Large intestine (tissue), 3 donors: ENCODE results near the gene GFRA1. TPM values are rescaled to one million over a fixed set of nuclear protein-coding genes. Genes with fewer than 3 reads are reported as not detected.

ENCODE experiments used
- DNase-seq, 2 donors: peaks; one replicate each; pipeline versions ENCODE4 v3.0.0 to v3.0.0-alpha.2; 2013
- H3K27ac ChIP-seq: one replicate; pipeline ENCODE4 v1.5.1; 2013; ENCODE audit warnings: low read length
- H3K27me3 ChIP-seq: 2 replicates; pipeline ENCODE4 v1.6.1; 2013; ENCODE audit warnings: low read length; ENCODE audit not compliant: control insufficient read depth, insufficient read depth
- H3K36me3 ChIP-seq: 2 replicates; pipeline ENCODE4 v1.6.1; 2013; ENCODE audit warnings: low read length; ENCODE audit not compliant: control insufficient read depth, insufficient read depth
- H3K4me1 ChIP-seq: one replicate; pipeline ENCODE4 v1.6.1; 2013; ENCODE audit warnings: low read length; ENCODE audit not compliant: control insufficient read depth, insufficient read depth
- H3K4me3 ChIP-seq: one replicate; pipeline ENCODE4 v1.5.1; 2013; ENCODE audit warnings: low read length
- H3K9me3 ChIP-seq: one replicate; pipeline ENCODE4 v1.6.1; 2013; ENCODE audit warnings: mild to moderate bottlenecking, low read depth, low read length, moderate library complexity; ENCODE audit not compliant: control insufficient read depth
- WGBS: methylation state at CpG from one replicate; pipeline ENCODE4 v1.1.5; 2013; ENCODE audit warnings: low lambda C conversion rate; ENCODE audit not compliant: insufficient coverage; 5-methylcytosine and 5-hydroxymethylcytosine counted together
- polyA plus RNA-seq: library from polyadenylated mRNA; unstranded; fragments of 120-200 nt; gene quantifications from one replicate; pipeline ENCODE4 v1.2.1, GENCODE V29; 2013

Gene GFRA1
- polyA plus RNA-seq, 1 donor = 17.4 TPM

DNA sequence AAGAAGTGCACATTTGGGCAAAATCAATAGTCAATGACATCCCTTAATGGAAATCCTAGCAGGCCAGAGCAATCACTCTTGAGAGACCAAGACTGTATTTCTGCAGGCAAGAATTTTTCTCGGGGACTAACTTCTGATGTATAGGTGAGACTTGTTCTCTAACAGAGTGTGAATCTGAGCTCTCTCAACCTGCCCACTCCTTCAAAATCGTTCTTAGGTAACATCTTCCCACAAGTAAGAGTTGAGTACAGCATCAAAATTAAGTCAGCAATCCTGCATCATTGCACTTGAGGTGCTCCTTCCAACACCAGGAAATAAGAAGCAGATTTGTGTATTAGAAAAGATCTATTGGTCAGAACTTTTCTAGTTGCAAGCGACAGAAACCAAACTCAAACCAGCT, 25.6 kb upstream of the GFRA1 start:
- DNase-seq = no peak
- no peak overlapping the region for H3K27ac ChIP-seq
- H3K4me3 ChIP-seq = no peak overlapping the region
- no peaks in the 10 kb centered on the region for H3K36me3 ChIP-seq
- H3K4me1 ChIP-seq = no peaks in the 10 kb centered on the region
- no peaks in the 10 kb centered on the region for H3K9me3 ChIP-seq
- H3K27me3 ChIP-seq = no peaks in the 10 kb centered on the region
- no CpG with 5 or more reads among the region's 3 CpGs for WGBS

DNA sequence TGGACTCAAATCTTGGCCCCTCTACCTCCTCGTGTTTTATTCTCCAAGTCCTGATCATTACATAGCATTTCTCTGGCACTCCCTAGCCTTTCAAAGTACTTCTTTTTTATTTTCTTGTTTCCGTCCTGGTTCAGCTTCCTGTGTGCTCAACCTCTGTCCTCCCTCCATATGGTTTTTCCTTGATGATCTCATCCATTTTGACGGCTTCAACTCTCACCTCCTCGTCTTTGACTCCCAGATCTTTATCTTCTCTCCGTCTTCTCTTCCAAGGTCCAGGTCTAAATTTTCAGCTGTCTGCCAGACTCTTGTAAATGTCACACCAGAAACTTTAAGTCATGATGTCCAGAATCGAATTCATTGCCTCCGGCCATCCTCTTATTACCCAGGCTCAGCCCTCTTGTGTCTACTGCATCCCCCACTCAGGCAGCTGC, 23.3 kb upstream of the GFRA1 start:
- Histone ChIP-seq H3K36me3 (no peaks in the 10 kb centered on the region), H3K4me1 (no peaks in the 10 kb centered on the region), H3K9me3 (no peaks in the 10 kb centered on the region), H3K27ac (no peak overlapping the region), H3K27me3 (no peaks in the 10 kb centered on the region), H3K4me3 (no peak overlapping the region)
- DNase-seq = no peak
- WGBS = 66% methylated on average over 4 of the region's 7 CpGs

DNA sequence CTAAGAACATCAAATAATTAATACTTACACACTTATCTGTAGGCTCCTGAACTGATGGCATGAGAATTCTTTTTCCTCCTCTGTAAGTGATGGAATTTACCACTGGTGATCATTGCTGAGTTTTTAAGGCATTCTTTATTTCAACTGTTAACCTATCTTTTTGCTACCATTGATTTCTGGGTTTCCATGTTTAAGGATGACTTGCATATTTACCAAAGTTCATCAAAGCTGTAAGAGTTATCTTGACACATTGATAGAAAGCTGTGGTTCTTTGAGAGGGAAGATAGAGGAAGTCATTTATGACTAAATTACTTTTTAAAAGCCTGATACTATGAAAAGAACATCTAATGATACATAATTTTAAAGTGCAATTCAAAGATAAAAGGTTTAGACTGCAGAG, 19.5 kb upstream of the GFRA1 start:
- Histone ChIP-seq H3K27me3 (no peaks in the 10 kb centered on the region), H3K4me1 (no peaks in the 10 kb centered on the region), H3K36me3 (no peaks in the 10 kb centered on the region), H3K9me3 (no peaks in the 10 kb centered on the region), H3K27ac (no peak overlapping the region), H3K4me3 (no peak overlapping the region)
- no peak for DNase-seq

DNA sequence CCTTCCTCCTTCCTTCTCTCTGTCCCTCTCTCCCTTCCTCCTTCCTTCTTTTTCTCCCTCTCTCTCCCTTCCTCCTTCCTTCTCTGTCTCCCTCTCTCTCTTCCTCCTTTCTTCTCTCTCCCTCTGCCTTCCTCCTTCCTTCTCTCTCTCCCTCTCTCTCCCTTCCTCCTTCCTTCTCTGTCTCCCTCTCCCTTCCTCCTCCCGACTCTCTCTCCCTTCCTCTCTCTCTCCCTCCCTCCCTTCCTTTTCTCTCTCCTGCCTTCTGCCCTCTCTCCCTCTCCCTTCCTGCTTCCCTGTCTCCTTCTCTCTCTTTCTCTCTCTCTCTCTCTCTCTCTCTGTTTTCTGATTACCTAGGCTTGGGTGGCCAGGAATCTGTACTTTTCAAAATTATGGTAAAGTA, 16.6 kb upstream of the GFRA1 start:
- Histone ChIP-seq H3K4me1 (no peaks in the 10 kb centered on the region), H3K9me3 (no peaks in the 10 kb centered on the region), H3K36me3 (no peaks in the 10 kb centered on the region), H3K4me3 (no peak overlapping the region), H3K27me3 (no peaks in the 10 kb centered on the region), H3K27ac (no peak overlapping the region)
- 75% methylated on average over 1 of the region's 1 CpG for WGBS
- no peak for DNase-seq

- no peaks in the 10 kb centered on the region for H3K4me1 ChIP-seq
- no peaks in the 10 kb centered on the region for H3K36me3 ChIP-seq
- H3K4me3 ChIP-seq = no peak overlapping the region
- H3K27me3 ChIP-seq = no peaks in the 10 kb centered on the region
- H3K27ac ChIP-seq = no peak overlapping the region
- no peaks in the 10 kb centered on the region for H3K9me3 ChIP-seq
- no CpG with 5 or more reads among the region's 1 CpG for WGBS
- DNase-seq = no peak
Observed at GRCh38 chr10:116287906-116288501, 15.0 kb upstream of the GFRA1 start.

- Histone ChIP-seq H3K4me1 (no peaks in the 10 kb centered on the region), H3K4me3 (no peak overlapping the region)
- WGBS = 86% methylated on average over 6 of the region's 9 CpGs
Observed at GRCh38 chr10:116286626-116287200, 13.7 kb upstream of the GFRA1 start.

DNA sequence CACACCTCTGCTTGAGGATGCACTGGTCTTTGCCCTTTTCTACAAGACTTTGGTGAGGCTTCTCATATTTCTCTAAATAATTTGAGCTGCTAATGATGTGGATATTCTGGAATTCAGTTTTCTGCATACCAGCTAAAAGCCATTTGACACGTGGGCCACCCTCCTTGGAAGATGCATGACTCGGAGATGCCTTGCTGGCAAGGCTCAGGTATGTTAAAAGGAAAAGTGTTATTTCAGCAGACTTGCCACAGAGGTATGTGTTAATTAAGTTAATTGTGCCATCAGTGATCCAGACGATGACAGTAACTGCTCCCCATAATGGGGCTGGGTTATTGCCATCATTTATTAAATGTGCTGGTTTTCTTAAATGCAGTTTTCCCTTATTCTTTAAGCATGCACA, 8.8 kb upstream of the GFRA1 start:
- no peaks in the 10 kb centered on the region for H3K36me3 ChIP-seq
- DNase-seq = no peak
- H3K27me3 ChIP-seq = no peaks in the 10 kb centered on the region
- no CpG with 5 or more reads among the region's 3 CpGs for WGBS
- H3K9me3 ChIP-seq = no peaks in the 10 kb centered on the region
- H3K27ac ChIP-seq = no peak overlapping the region
- no peaks in the 10 kb centered on the region for H3K4me1 ChIP-seq
- no peak overlapping the region for H3K4me3 ChIP-seq

More at GRCh38 chr10:116286626-116287200, 13.7 kb upstream of the GFRA1 start:
- Histone ChIP-seq H3K9me3 (no peaks in the 10 kb centered on the region), H3K27ac (no peak overlapping the region), H3K36me3 (no peaks in the 10 kb centered on the region), H3K27me3 (no peaks in the 10 kb centered on the region)
- no peak for DNase-seq

GRCh38 chr10:116278846-116279245, 5.8 kb upstream of the GFRA1 start:
- Histone ChIP-seq H3K9me3 (no peaks in the 10 kb centered on the region), H3K27me3 (peaks cover 22% of the 10 kb centered on the region), H3K27ac (no peak overlapping the region), H3K4me1 (no peaks in the 10 kb centered on the region), H3K4me3 (no peak overlapping the region), H3K36me3 (no peaks in the 10 kb centered on the region)
- DNase-seq = peak in 1 of 2 donors; percentile 8
- no CpG with 5 or more reads among the region's 6 CpGs for WGBS

GRCh38 chr10:116276981-116277380, 4.0 kb upstream of the GFRA1 start:
- H3K4me1 ChIP-seq = peaks cover 4% of the 10 kb centered on the region
- no peak overlapping the region for H3K4me3 ChIP-seq
- H3K27ac ChIP-seq = no peak overlapping the region
- H3K9me3 ChIP-seq = peaks cover 1% of the 10 kb centered on the region
- no peak for DNase-seq
- no peaks in the 10 kb centered on the region for H3K36me3 ChIP-seq
- WGBS = no CpG with 5 or more reads among the region's 3 CpGs
- H3K27me3 ChIP-seq = peaks cover 40% of the 10 kb centered on the region

- H3K9me3 ChIP-seq = peaks cover 4% of the 10 kb centered on the region
- H3K36me3 ChIP-seq = no peaks in the 10 kb centered on the region
- H3K27me3 ChIP-seq = peaks cover 65% of the 10 kb centered on the region
- WGBS = 0% methylated on average over 4 of the region's 49 CpGs
- H3K4me1 ChIP-seq = peaks cover 9% of the 10 kb centered on the region
- DNase-seq = peak in 1 of 2 donors; percentile 36
- peak overlapping the region; percentile 53 for H3K4me3 ChIP-seq
- peak overlapping the region; percentile 1 for H3K27ac ChIP-seq
Observed at GRCh38 chr10:116274064-116274904, 1.3 kb upstream of the GFRA1 start.
